HG03025 (cell line): ENCODE data around the gene USP10.

Experiments
- ATAC-seq: cut with Tn5 transposase; IDR thresholded peaks from one replicate; pipeline ENCODE4 v1.9.1; 2021; ENCODE audit warnings: mild to moderate bottlenecking, moderate library complexity; ENCODE audit not compliant: unreplicated experiment, low FRiP score

USP10 gene

DNA sequence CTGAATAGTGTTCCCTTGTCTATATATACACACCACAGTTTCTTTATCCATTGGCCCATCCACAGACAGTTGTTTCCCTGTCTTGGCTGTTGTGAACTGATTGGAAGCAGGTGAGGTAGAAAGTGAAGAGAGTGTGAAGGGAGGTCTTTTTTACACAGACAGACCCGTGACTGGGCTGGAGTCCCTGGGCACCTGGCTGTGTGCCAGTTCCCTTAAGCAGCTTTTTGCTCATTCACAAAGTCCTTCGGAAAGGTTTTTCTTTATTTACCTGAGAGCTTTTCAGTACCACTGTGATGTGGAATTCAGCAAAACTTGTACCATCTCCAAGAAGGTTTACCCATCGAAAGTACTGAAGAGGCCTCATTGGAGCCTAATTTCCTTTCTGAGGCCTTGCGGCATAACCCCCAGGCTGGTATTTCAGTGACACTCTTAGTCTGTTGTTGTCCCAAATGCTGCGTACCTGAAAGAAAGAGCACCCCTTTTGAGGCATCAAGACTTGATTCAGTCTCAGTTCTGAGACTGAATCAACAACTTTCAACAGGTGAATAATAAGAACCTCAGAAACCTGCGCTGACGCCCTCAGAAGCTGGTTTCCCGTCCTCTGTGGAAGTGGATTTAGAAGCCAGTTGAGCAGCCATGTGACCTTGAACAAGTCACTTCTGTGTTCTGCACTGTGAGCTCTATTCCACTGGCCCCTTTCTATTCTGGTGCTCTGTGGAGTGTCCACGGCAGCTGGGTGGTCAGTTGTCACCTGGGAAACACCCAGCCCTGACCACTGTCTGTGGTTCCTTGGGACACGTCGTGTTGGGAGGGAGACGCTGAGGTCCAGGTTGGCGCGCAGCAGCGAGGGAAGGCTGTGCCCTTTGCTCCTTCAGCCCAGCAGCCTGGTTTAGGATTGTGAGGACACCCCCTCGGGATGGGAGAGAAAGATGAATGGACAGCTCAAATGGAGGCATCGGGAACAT, 66.1 kb downstream of the USP10 start:
- no peak for ATAC-seq

DNA sequence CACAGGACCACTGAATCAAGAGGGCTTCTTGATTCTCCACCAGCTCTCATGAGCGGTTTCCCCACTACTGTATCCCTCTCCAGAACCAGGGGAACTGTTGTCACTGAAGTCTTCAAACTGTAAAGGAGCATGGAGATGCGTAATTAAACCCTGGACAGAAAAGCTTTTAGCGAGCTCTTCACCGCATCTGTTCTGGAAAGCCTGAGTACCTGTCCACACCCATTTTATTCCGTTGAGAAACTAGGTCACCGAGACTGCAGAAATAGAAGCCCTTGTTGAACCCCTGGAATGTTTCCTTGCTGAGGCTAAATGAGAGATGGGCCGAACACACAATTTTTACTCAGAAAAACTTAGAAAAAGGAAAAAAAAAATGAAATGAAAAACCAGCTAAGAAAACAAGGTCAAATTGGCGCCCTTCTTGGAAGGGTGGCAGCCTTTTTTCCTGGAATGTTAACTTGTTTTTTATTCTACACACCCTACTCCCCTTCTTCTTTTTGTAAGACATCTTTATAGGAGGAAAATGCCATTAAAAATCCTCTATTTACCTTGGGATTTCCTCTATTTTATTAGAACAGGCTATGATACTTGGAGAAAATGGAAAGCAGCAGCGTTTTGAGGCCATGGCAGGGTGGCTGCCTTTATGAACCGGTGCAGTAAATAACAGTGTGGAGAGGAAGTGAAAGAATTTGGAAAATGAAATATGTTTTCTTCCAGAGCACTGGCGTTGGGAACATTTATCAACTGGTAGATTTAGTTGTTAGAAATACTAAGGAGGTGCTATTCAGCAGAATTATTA, 67.4 kb downstream of the USP10 start:
- ATAC-seq, result no peak

DNA sequence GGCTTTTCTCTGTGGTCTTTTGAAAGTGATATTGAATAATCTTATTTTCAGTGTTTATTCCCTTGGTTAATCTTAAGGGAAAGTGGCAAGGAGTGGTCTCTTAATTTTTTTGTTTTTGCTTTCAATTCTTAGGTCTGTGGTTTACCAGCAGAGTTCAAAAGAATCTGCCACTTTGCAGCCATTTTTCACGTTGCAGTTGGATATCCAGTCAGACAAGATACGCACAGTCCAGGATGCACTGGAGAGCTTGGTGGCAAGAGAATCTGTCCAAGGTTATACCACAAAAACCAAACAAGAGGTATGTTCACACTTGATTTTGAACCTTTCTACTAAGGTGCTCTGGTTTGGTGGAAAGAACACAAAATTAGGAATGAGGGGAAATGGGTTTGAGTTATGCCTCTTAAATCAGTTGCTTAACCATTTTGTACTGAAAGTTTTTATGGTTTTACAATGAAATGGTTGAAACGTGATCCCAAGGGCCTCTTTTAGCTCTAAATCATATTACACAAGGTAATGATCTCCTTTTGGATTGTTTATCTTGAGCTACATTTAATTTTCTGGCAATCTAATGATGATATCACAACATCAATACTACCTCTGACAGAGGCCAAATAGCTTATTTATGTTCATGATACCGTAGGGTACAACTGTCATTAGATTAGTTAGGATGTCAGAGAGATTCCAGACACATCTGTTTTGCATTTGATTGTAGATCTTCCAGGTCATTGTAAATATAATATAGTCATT, 68.4 kb downstream of the USP10 start:
- ATAC-seq, result no peak

DNA sequence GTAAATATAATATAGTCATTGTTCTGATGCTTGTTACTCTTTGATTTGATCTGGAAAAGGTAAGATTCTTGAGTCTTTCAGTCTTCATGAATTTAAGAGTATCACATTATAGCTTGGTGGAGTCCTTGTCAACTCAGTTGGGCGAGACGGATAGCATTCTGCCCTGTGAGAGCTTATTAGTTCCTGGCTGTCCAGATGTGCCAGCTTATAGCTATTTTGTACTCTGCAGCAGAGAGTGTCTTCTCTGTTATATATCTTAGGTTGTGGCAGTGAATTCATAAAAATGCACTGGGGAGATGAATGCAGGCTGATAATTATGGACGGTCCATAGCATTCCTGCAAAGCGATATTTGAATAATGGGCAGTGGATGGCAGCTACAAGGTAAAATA, 69.0 kb downstream of the USP10 start:
- ATAC-seq, result no peak

DNA sequence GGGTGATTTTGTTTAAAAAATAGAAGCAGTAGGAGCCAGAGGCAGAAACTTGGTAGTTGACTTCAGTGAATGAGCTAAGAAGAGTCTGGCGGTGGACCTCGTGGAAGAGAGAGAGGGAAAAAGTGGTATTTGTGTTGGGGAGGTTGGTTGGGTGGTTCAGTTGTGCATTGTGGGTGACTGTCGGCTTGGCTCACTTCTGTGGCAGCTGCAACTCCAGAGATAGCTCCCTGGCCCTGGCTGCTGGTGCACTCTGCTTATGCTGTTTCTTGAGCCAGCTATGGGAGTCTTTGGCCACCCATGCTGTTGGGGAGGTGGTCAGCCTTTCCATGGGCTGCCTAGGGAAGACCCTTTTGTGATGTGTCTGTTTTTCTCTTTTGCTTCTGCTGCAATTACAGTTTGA, 69.6 kb downstream of the USP10 start:
- no peak for ATAC-seq

DNA sequence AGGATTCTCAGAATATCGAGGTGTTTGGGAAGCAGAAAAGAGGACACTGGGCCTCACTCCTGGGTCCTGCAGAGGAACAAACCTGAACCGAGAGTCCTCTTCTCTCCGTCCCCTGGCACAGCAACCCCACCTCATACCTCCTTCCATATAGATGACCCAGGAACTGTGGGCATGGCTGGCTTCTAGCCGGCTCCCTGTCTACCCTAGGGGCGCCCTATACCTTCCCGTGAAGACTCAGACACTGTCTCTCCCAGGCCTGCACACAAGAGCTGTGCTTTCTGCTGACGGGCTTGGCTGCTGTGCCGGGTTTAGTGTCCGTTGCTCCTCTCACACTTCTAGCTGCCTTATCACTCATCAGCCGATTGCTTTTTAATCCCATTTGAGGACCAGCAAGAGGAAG, 73.5 kb downstream of the USP10 start:
- no peak for ATAC-seq

DNA sequence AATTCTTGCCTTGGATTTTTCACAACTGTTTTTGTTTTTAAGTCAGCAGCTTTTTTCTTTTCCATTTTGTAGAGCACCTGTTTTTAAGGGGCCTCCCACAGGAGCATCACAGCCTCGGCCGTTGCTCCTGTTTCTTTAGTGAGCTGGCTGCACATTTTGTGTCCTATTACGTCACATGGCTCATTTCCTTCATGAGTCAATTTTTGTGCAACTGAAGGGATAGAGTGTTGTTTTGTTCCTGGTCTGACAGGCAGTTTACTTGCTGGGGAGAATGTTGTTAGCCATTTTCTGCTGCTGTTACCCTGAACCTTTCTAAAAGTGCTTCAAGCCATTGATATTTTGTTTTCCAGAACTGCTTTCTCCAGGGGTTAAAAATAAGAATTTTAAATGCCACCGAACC, 75.0 kb downstream of the USP10 start:
- no peak for ATAC-seq

DNA sequence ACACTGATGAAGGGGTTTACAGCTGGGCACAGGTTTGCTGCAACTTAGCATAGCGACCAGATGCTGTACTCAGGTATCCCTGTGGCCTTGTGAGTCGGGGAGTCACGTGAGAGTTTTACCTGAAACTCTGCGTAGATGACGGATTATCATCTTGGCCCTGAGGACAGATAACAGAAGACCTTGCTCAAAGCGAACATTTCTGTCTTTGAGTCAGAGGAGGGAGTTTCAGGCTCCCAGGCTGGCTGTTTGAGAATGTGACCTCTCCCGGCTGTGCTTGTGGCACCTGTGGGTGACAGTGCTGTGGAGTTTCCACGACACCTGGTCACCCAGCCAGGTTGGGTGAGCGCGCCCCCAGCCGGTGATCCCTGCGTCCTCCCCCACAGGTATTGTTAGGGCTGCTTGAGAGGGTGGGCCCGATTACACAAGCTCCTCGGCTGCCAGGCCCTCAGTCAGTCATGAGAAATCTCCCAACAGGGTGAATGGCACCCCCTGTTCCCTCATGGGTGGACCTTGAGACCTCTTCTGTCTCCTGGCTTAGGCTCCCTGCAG, 75.5 kb downstream of the USP10 start:
- ATAC-seq, result no peak

DNA sequence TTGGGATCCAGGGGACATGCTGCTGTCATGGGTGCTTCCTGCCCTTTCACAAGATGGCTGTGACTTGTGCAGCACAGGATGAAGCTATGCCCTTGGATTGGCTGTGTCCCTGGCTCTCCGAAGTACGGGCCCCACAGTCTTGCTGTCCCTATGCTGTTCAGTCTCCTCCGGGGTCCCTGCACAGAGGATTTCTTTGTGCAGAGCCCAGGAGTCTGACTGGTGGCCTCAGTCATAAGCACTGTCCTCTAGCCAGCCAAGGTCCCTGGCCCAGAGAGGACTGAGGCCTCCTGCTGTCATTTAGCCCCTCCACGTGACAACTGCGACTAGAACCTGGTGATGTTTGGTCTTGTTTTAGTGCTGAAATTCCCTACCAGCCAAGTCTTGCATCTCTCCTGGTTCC, 77.6 kb downstream of the USP10 start:
- no peak for ATAC-seq

DNA sequence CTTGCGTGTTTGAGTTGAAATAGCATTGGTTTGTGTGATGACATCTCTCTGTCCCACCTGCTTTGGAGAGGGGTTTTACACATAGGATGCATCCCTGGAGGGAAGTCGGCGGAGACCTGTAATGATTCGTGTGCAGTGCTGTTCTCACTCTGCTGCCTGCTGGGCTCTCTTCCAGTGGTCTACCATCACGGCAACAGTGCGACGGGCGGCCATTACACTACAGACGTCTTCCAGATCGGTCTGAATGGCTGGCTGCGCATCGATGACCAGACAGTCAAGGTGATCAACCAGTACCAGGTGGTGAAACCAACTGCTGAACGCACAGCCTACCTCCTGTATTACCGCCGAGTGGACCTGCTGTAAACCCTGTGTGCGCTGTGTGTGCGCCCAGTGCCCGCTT, 78.9 kb downstream of the USP10 start:
- ATAC-seq, result no peak

DNA sequence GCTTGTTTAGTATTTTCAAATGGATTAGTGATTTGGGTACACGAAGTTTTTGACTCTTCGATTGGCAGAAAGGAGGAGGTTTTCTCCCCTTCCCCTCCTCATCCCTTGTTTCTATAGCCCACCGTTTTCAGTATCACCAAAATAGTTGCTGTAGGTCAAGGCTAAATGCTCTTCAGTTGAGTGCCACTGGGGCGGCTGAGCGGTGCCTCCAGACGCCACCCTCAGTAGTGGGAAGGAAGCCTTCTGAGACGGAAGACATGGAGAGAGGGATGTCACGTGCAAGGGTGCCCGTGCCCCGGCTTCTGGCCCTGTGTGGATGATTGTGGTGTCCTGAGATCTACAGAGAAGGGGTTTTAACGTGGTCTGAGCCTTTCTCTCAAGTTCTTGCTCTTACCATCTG, 80.3 kb downstream of the USP10 start:
- ATAC-seq, result no peak

DNA sequence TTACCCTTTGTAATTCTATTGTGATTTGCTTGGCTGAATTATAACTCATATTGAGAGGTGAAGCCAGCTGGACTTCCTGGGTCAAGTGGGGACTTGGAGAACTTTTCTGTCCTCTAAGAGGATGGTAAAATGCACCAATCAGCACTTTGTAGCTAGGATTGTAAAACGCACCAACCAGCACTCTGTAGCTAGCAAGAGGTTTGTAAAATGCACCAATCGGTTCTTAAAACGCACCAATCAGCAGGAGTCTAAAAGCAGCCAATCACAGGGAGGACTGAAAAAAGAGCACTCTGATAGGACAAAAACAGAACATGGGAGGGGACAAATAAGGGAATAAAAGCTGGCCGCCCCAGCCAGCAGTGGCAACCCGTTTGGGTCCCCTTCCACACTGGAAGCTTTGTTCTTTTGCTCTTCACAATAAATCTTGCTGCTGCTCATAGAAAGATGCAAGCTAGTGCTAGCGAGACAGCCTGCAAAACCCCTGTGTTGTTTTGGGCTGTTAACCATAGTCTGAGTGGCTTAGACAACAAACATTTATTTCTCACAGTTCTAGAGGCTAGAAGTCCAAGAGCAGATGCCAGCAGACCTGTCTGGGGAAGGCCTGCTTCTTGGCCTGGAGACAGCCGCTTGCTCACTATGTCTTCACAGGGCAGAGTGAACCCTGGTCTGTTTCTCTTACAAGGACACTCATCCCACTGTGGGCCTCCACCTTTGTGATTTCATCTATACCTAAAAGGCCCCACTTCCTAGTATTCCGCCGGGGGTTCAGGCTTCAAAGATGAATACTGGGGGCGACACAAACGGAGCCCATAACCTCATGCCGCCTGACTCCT, 81.0 kb downstream of the USP10 start:
- ATAC-seq, result no peak

DNA sequence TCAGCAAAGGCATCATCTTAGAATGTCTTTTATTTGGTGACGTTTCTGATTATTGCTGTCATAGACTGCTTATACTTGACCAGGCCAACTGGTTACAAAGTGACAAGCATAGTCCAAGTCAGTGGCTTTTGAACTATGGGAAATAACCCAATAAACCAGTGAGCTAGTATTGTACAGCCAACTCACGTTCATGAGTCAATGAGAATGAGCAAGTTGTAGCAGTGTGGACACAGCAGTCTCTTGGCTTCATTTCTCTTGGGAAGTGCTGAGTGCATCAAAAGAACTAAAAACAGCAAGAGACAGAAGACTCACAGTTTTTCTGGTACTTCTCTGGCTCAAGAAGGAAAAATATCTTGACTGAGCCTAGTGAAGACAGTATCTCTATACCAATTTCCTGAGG, 83.0 kb downstream of the USP10 start:
- ATAC-seq, result no peak

DNA sequence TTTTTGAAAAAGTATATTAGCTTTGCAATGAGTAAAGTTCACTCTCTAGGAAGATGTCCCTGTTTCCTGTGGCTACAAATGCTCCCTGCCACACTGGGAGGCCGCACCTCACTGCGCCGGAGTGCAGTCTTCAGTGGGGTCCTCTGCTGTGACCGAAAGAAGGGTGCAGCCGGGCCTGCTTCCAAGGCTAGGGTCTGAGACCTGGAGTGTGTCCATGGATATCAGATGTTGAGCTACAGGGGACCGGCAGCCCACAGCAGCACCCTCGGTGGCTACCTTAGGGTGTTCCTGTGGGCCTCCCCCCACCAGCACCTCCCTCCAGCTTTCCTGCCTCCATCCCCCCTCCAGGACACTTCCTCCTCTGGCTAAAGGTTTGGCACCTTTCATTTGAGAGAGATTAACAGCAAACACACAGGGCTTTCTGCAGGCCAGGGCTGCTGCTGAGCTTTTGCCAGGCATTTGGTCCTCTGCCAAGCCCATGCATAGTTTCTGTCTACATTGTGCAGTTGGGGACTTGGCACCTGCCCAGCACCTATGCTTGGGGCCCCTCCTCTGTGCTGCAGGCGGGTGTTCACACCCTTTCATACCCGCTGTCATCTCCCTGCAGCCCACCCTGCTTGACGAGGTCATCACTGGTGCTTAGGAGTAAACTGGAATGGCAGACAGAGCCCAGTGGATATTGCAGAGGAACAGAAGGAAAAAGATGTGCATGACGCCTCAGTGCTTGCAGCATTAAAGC, 86.2 kb downstream of the USP10 start:
- ATAC-seq, result no peak

DNA sequence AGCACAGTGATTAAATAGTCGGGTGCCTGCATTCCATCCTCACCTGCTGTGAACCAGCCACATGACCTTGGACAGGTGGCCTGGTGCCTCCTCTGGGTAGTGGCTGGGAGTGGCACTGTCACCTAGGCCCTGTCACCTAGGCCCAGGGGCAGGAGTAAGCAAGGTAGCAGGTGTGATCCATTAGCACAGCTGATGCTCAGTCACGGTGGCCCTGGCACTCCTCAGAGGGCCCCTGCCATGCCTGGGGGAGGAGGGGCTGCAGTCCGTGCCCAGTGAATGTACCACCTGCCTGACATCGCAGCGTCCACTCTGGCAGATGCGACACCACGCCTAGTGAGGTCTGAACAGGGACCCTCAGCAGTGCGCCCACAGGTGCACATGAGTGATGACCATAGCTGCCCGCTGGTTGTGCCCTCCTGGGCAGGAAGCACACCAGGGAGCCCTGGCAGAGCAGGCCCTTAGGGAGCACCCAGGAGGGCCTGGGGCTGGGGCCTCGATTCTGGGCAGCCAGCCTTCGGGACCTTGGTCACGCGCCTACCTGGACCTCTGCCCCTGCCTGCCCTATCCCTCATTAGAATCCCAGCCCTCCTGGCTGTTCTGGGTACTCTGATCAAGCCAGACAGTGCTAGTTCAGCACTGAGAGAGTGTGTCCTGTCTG, 86.9 kb downstream of the USP10 start:
- no peak for ATAC-seq

DNA sequence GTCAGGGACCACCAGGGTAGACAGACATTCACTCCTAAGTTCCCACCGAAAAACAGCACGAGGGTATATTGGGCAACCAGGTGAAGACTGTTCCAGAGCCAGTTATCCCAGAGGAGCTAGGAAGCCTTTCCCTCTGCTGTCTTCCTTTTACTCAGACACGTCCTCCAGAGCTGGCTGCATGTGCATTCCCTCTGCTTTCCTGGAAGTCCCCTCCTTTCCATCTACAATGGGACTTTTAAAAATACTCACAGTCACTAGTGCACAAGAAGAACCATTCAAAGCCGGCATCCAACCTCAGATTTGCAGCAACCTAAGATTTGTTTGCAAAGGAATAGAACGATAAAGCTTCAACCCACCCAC, 87.4 kb downstream of the USP10 start:
- no peak for ATAC-seq

DNA sequence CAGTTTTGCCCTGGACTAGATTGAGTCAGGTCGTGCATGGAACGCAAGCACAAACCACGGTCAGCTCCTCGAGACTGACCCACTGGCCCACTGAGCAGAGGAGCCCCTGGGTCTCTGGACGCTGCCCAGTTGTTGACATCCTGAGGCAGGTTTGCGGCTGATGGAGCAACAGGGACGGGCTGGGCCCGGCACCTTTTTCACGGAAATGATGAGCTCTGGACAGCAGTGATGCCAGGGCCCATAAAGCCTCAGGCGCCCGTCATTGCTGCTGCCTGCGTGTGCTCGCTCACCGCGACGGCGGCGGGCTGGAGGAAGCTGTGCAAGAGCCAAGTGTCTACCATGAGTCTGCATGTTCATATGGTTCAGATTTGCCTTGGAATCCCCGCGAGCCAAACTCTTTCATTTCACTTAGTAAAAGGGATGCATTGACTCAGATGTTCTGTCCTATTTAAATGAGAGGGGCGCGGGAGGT, 89.2 kb downstream of the USP10 start:
- no peak for ATAC-seq

DNA sequence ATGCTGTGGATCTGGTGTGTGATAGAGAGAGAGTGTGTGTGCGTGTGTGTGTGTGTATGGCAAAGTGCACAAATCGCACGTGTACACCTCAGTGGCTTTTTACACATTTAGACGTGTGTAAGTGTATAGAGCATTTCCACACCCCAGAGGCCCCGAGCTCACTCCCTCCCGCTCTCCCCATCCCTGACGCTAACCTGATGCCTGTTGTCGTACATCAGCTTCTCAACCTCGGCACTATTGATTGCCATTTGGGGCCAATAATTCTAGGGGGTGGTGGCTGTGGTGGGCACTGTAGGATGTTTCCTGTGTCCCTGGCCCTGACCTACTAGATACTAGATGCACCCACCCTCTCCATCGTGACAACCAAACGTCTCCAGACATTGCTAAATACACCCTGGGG, 89.6 kb downstream of the USP10 start:
- ATAC-seq, result no peak

DNA sequence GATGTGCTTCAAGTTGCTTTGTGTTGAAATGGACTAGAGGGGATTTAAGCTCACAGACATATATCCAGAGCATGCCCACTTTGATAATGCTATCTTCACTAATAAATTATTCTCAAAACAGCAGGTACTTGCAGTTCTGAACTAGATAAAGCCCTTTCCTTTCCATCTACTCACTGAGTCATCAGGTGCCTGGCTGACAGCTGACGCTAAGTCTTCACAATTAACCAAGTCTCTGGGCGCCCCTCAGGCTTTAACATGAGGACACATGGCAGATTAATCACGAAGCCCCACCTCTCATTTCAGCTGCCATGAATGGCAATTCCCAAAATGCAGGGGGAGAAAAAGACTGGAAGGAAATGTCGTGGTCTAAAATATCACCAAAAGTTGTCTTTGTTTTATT, 90.5 kb downstream of the USP10 start:
- ATAC-seq, result no peak
